Measurements from ENCODE around the gene TCF23.
"Not testable (repeated sequence)": the region's sequence is repeated elsewhere in the genome, so short reads cannot be mapped to it uniquely, and the experiment has no call there.

Gene TCF23

DNA sequence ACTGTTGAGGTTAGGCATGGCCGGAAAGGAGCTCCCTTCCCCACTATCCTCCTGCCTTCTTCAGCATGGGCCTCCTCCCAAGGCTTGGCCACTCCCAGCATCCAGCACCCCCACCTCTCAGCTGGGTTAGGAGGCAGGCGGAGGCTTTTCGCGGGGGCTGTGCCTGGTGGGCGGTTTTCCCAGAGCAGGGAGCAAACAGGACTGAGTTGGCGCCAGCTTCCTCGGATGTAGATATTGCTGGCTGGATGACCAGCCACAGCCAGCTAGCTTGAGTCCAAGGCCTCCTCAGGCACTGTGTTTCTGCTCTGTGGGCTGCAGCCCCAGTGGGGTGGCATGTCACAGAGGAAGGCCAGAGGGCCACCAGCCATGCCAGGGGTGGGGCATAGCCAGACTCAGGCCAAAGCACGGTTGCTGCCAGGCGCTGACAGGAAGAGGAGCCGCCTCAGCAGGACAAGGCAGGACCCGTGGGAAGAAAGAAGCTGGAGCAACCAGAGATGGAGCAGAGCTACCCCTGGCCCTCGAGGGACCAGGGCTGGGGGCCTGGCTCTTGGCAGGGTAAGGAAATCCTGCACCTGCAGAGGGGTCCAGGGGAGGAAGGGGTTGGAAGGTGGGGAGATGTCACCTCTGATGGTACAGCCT lies at the start of gene TCF23:
TSS of gene TCF23 (plus strand) at position 204 of the 639 bp plus-strand sequence. CDS start at position 334, 130 bp downstream.
- DNase-seq = no peak

GRCh38 chr2:27099334-27099955 lies 49.4 kb upstream of the TCF23 start:
- DNase-seq = no peak

DNA sequence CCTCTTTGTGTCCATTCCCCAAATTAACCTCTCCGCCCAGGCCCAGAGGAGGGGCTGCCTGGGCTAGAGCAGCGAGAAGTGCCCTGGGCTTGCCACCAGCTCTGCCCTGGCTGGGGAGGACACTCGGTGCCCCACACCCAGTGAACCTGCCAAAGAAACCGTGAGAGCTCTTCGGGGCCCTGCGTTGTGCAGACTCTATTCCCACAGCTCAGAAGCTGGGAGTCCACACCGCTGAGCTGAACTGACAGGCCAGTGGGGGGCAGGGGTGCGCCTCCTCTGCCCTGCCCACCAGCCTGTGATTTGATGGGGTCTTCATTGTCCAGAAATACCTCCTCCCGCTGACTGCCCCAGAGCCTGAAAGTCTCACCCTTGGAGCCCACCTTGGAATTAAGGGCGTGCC lies 48.8 kb upstream of the TCF23 start:
- no peak for DNase-seq

DNA sequence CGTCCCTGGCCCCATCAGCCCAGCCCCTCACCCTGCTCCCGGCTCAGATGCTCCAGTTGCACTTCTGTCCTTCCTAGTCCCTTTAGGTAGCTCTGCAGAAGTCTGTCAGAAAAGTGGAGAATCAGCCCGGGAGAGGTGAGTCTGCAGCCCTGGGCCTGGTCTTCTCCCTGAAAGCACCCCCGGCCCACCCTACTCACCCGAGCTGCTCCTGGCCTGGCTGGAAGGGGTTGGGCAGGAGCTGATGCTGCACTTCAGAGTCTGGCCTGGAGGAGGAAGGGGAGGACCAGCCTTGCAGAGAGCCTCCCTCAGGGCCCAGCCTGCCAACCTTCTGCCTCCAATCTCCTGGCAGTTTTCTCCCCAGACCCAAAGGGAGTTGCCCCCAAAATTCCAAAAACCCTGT lies 46.5 kb upstream of the TCF23 start:
- no peak for DNase-seq

DNA sequence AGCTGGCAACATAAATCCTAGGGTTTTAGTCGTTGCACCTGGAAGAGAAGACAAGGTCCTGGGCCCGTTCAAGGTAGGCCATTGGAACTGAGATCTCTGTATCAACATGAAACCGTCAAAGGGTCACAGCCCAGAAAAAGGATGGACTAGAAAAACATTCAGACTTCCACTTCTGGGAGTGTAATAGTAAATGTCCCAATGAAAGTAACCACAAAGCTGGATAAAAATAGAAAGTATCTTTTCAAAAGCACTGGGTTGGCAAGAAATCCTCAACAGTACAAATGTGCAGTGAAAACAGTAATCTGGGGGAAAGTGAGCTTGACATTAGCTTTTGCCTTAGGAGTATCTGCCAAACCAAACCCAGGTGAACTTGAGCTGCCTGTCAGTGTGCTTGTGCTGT lies 42.8 kb upstream of the TCF23 start:
- DNase-seq = no peak

DNA sequence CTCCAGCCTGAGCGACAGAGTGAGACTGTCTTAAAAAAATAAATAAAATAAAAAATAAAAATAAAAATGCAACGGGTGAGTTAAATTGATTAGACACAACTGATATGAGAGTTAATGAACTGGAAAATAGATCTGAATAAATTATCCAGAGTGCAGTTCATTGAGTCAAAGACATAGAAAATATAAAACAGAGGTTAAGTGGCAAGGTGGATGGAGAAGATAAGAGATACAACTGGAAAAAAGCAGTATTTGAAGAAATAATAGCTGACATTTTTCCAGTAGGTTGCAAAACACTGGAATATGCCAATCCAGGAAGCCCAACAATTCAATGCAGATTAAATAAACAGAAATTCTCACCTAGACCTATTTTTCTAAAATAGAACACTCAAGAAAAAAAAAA lies 40.6 kb upstream of the TCF23 start:
- no peak for DNase-seq

GRCh38 chr2:27109083-27109482 lies 39.7 kb upstream of the TCF23 start:
- no peak for DNase-seq

GRCh38 chr2:27110603-27111352 lies 38.0 kb upstream of the TCF23 start:
- DNase-seq = not testable (repeated sequence)

GRCh38 chr2:27111392-27112078 lies 37.3 kb upstream of the TCF23 start:
- not testable (repeated sequence) for DNase-seq

DNA sequence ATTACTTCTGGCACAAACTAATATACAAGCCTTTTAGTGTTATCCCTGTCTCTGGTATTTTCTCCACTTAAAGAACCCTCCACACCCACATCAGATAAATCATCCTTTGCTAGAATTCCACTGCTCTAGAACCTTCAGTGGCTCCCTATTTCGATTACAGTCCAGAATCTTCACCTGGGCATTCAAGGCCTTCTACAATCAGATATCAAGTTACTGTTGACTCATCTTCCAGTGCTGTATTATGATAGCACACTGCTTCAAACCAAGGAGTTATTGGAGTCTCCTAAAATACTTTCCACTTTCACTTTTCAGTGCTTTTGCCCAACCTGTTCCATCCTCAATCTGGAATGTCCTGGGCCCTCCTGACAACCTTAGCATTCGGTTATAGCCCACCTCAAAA lies 33.3 kb upstream of the TCF23 start:
- no peak for DNase-seq

DNA sequence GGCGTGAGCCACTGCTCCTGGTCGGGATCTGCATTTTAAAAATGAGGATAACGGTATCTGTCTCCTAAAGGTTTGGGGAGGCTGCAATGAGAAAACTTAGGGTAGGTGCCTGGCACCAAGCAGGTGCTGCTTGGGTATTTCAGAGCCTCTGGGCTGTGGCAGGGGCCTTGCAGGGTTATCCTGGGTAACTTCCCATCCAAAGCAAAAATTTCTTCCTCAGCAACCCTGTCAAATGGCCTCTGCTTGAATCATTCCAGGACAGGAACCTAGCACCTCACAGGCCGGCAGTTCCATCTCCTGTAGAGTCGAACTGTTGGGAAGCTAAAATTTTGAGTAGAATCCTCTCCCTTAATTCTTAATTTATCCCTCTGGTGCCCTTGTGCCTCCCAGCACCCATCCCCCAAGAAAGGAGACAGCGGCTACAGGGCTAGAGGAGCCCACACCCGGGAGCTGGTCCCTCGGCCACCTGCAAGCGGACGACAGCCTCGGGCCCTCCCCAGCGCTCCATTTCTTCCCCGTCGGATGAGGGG lies 30.7 kb upstream of the TCF23 start:
- no peak for DNase-seq

- DNase-seq = no peak
These were observed 30.1 kb upstream of the TCF23 start, which contains the start of gene CGREF1 for GRCh38 chr2:27118525-27119329. TSS of gene CGREF1 (minus strand) at chr2:27119128. CDS start at chr2:27104366, 14,762 bp downstream.

- DNase-seq = not testable (repeated sequence)
These were observed 29.5 kb upstream of the TCF23 start for GRCh38 chr2:27119330-27119670.

GRCh38 chr2:27121906-27122305 lies 26.9 kb upstream of the TCF23 start:
- DNase-seq = no peak

GRCh38 chr2:27122791-27123190 lies 26.0 kb upstream of the TCF23 start:
- no peak for DNase-seq

DNA sequence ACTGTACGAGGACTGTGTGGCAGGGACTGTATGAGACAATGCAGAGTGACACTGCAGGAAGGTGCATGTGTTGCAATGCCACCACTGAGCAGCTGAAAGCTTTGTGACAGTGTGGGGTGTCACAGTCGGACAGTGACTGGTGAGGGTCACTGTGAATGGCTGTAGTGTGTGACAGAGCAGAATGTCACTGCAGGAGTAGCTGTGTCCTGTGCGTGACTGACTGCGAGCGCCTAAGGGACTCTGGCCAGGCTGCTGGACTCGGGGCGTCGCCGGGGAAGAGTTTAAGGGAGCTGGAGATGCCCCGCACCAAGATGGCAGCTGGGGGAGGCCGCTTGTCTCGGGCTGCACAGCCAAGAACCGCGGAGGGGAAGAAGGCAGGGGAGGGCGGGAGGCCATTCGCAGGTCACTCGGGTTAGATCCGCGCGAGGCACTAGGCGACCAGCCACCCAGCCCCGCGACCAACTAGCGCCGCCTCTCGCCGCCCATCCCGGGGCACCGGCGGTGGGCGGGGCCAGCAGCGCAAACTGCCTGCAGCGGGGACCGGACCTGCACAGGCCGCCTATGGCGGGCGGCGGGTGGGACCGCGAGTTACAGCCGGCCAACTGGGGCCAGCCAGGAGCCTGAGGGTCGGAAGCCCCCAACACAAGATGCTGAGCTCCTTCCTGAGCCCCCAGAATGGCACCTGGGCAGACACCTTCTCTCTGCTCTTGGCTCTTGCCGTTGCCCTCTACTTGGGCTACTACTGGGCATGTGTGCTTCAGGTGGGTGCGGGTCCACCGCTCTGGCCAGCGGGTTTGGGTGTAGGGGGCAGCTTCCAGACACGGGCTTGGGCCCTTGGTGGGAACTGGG lies 25.3 kb upstream of the TCF23 start, which contains the start of gene ABHD1:
TSS of gene ABHD1 (plus strand) at position 514 of the 849 bp plus-strand sequence. CDS start at position 648, 134 bp downstream.
- DNase-seq = no peak

DNA sequence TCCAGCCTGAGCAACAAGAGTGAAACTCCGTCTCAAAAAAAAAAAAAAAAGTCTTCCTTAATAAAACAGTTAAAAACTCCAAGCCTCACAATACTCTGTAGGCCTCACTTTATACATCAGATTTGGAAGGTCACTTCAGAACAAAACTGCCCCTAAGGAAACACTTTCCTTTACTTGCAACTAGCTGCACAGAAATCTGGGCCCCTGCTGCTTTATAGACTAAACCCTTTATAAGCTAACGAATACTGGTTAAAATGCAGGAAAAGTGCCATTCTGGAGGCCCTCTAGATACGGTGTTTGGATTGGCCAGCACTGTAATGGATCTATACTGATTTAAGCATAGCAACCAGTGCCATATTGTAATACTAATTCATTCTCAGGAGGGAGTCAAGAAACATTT lies 23.7 kb upstream of the TCF23 start:
- no peak for DNase-seq

- DNase-seq = no peak
These were observed 22.5 kb upstream of the TCF23 start for GRCh38 chr2:27126252-27126710.

DNA sequence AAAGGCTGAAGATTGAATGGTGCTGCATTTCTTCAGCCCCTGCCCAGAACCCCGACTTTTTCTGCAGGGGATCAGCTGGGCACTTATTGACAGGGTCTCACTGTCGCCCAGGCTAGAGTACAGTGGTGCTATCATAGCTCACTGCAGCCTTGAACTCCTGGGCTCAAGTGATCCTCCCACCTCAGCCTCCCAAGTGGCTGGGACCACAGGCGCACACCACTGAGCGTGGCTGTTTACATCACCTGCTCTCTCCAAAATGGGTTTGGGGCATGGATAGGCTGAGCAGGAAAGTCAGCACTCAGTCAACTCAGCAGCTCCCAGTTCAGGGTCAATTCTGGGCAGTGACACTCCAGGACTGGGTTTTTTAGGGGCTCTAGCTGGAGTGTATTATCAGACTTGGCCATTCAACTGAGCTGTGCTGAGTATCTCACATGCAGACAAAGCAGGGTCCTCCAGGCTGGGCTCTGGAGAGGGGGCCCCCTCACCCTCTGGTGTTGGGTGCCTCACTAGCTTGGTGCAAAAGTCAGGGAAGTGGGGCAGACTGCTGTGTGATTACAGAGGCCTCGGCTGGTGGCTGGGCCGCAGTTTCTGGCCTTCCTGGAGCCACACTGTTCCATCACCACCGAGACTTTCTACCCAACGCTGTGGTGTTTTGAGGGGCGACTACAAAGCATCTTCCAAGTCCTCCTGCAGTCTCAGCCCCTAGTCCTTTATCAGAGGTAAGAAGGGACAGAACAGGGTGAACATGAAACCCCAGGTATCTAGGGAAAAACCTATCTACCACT lies 20.7 kb upstream of the TCF23 start:
- no peak for DNase-seq

Data from kidney glomerular epithelial cell (primary cell).